ENCODE measurements around the gene ARL6IP5.

ARL6IP5 gene

DNA sequence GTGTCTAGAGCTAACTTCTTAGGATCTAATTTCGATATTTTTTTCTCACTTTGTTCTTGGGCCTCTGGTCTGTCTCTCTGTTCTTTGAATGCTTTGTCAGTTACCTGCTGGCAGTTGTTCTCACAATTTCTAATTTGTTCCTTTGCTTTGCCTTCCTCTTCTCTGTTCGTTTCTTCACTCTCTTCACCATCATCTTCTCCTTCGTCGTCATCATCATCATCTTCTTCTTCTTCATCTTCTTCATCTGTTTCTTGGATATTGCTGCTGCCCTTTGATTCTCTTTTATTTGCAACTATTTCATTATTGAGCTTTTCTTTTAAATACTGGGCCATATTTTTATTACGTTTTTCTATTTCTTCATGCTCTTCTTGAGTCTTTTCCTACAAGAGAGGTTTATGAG, 34.9 kb downstream of the ARL6IP5 start:
- no peak for FAIRE-seq

GRCh38 chr3:69120879-69121464, 36.2 kb downstream of the ARL6IP5 start:
- FAIRE-seq, result peak; percentile 96

GRCh38 chr3:69121513-69121912, 36.8 kb downstream of the ARL6IP5 start:
- no peak for FAIRE-seq

GRCh38 chr3:69121950-69122349, 37.2 kb downstream of the ARL6IP5 start:
- FAIRE-seq, result no peak

GRCh38 chr3:69122403-69122802, 37.7 kb downstream of the ARL6IP5 start, which contains the start of gene LMOD3:
Gene LMOD3, minus strand, starts transcription at chr3:69122595. Its CDS starts 209 bp downstream, at chr3:69122386.
- FAIRE-seq, result no peak

GRCh38 chr3:69126216-69126615, 41.5 kb downstream of the ARL6IP5 start:
- FAIRE-seq, result no peak

GRCh38 chr3:69126999-69127398, 42.3 kb downstream of the ARL6IP5 start:
- FAIRE-seq, result no peak

DNA sequence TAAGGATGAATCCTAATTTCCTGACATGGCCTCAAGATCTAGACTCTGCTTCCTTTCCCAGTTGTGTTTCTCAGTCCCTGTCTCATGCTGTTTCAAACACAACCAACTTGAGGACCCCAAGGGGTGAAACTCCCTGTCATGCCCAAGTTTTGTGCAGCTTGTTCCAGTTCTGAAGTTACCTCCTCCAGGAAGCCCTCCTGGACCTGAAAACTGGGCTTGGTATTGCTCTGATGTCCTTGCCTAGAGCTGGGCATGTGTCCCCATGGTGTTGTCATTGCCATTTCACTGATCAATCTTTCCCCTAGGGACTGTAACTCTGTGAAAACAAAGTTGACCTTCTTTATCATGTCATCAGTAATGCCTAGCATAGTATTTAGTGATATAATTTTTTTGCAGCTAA, 43.8 kb downstream of the ARL6IP5 start:
- no peak for FAIRE-seq

- FAIRE-seq, result no peak
Observed at GRCh38 chr3:69129531-69129930, 44.8 kb downstream of the ARL6IP5 start.

DNA sequence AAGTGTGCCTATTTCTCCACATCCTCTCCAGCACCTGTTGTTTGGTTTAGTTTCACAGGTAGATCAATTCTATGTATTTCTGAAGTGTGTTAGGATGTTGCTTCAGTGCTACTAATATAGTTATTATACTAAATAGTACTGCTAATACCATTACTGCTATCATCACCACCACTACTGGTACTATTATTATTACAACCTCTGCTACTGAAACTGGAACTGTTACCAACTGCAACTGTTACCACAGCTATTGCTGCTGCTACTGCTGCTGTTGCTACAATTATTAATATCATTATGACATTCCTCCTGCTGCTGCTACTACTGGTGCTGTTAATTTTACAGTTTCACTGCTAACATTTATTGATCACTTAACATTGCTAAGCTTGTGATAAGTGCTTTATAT, 46.0 kb downstream of the ARL6IP5 start:
- FAIRE-seq, result no peak

DNA sequence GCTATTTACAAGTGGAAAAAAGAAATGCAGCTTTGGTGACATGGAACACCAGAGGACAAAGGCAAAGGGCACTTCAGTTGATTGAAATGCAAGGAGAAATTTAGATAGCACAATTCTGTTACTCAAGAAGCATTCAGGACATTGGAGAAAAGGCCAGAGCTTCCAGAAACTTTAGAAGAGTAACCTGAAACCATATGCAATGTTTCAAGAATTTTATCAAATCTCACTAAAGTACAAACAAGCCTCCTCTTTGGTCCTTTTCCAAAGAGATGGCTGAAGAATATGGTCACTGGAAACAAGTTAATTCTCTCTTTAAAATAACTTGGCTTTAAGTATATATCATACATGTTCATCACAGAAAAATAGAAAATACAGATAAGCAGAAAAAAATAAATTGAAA, 52.3 kb downstream of the ARL6IP5 start:
- FAIRE-seq, result no peak

DNA sequence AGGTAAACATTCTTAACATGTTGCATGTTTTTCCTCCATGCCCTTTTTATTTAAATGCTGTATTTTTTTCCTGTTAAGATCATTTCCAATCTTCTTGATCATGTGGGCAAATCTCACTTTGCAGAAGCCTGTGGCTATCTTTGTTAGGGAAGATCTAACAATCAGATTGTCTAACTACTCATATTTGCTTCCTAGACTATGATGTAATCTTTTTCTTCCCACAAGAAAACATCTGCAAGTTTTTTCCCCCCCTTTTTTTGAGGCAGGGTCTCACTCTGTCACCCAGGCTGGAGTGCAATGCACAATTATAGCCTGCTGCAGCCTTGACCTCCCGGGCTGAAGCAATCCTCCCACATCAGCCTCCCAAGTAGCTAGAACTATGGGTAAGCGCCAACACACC, 52.7 kb downstream of the ARL6IP5 start:
- no peak for FAIRE-seq

GRCh38 chr3:69141313-69141712, 56.6 kb downstream of the ARL6IP5 start:
- FAIRE-seq, result no peak

GRCh38 chr3:69142090-69142489, 57.4 kb downstream of the ARL6IP5 start:
- FAIRE-seq, result no peak

GRCh38 chr3:69142797-69143454, 58.2 kb downstream of the ARL6IP5 start:
- FAIRE-seq, result no peak

- FAIRE-seq, result no peak
Observed at GRCh38 chr3:69143612-69144011, 58.9 kb downstream of the ARL6IP5 start.

DNA sequence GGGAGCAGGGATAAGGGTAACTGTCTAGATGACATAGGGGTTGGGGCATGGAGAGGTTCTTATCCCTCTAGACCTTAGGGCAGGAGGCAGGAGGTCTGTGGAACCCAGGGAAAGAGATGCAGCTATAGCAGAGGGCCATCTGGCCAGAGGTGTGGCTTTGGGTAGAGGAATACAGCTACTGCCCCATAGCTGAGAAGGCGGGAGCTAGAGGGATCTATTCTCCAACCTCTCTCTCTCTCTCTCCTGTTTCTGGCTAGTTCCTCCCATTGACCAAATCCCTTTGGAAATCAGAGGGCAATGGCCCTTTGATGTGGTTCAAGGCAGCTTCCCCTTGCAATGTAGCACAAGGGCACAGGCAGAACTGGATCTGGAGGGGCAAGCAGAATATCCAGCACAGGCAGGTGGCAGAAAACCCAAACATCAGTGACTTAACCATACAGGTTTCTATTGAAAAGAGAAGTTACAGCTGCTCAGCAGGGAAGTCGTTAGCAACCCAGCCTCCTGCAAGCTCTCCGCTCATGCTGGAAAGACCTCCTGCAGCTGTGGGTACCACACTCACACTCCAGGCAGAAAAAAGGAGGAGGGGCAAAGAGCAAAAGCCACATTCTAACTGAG, 60.0 kb downstream of the ARL6IP5 start:
- FAIRE-seq, result no peak

DNA sequence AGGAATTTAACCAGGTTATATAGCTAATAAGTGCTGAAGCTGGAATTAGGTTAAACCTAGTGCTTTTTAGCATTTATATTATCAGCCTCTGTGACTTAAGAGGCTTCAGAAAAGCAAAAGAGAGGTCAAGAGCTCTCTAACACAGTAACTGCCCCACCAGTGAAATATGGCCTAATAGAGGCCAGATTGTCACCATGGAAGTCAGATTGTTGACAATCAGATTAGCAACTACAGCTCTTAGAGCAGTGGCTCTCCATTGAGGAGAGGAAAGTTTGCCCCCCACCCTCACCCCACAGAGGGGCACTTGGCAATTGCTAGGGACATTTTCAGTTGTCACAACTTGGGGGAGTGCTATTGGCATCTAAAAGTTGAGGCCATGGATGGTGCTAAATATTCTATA, 61.0 kb downstream of the ARL6IP5 start:
- no peak for FAIRE-seq

DNA sequence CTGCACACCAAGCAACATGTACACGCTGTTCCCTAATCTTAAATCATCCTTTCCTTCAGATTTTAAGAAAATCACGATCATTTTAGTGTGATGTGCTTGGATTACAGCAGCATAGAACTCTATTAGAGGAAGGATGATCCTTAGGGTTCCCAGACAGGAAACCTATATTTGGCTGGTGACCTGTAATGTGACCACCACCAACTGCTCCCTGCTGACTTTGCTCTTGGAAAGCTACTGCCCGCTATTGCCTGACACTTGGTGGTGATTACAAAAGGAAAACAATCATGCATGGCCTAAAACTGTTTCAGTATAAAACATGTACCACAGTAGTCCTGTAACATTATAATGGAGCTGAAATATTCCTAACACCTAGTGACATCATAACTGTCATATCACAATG, 64.8 kb downstream of the ARL6IP5 start:
- FAIRE-seq, result no peak

All from G401.6 (cell line).